Retina (tissue), 1 donor: Measurements from ENCODE around the gene APOF.
"Not testable (repeated sequence)": the region's sequence is repeated elsewhere in the genome, so short reads cannot be mapped to it uniquely, and the experiment has no call there.

ENCODE experiments used
- DNase-seq: peaks from one replicate; pipeline ENCODE4 v3.0.0-alpha.2; 2016

The APOF gene

DNA sequence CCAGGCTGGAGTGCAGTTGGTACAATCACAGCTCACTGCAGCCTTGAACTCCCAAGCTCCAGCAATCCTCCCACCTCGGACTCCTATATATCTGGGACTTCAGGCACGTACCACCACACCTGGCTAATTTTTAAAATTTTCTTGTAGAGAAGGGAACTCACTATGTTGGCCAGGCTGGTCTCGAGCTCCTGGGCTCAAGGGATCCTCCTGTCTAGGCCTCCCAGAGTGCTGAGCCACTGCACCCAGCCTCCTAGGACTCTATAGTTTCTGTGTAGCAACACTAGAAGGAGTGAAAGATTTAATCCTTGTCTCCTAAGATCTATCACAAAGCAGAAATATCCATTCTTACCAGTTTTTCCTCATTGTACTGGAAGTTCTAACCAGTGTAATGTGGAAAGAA, 4.3 kb upstream of the APOF start:
- DNase-seq, result no peak

GRCh38 chr12:56361487-56362129, 1.0 kb downstream of the APOF start:
- no peak for DNase-seq

DNA sequence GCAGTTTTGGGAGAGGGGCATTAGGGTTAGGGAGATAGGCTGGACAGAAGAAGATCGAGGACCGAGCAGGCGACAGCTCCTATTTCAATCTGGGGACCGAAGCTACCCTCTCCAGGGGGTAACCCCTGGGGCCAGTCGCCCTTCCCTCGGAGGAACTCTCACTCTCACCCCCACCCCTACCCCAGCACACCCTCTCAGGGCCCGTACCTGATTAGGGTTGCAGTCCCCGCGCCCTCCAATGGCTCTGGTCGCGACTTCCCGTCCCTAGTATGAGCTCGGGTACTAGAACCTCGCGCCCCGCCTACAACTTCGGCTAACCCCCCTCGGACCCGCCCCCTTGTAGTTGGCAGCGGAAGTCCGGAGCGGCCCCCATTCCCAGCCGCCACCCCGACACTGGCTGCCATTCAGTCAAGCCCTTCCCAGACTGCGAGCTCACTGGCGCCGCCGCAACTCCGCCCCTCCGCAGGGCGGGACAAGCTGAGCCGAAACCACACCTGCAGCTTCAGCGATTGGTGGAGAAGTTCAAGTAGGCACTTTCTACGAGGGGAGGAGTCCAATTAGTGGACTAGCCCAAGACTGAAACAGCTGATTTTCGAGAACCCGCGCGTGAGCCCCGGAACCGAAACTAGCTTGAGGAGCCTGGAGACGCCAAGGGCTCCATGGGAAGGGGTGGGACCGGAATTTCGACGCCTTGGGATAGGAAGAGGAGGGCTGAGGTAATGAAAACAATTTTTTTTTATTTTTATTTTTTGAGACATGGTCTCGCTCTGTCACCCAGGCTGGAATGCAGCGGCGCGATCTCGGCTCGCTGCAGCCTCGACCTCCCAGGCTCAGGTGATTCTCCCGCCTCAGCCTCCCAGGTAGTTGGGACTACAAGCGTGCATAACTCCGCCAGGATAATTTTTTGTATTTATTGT, 2.5 kb downstream of the APOF start, which contains the start of gene STAT2:
STAT2 (minus strand) TSS at position 257 of the 917 bp plus-strand sequence. CDS start 3,536 bp downstream, outside the sequence.
- peak; percentile 95 for DNase-seq

- DNase-seq, result no peak
Measured at GRCh38 chr12:56358836-56359532, 3.7 kb downstream of the APOF start.

GRCh38 chr12:56351325-56351724, 11.3 kb downstream of the APOF start:
- DNase-seq, result no peak

- no peak for DNase-seq
Measured at GRCh38 chr12:56350662-56351061, 12.0 kb downstream of the APOF start.

- DNase-seq, result no peak
Measured at GRCh38 chr12:56348776-56349175, 13.9 kb downstream of the APOF start.

GRCh38 chr12:56347255-56347654, 15.4 kb downstream of the APOF start:
- not testable (repeated sequence) for DNase-seq

GRCh38 chr12:56346675-56347074, 16.0 kb downstream of the APOF start:
- no peak for DNase-seq

GRCh38 chr12:56342290-56342689, 20.4 kb downstream of the APOF start:
- not testable (repeated sequence) for DNase-seq

DNA sequence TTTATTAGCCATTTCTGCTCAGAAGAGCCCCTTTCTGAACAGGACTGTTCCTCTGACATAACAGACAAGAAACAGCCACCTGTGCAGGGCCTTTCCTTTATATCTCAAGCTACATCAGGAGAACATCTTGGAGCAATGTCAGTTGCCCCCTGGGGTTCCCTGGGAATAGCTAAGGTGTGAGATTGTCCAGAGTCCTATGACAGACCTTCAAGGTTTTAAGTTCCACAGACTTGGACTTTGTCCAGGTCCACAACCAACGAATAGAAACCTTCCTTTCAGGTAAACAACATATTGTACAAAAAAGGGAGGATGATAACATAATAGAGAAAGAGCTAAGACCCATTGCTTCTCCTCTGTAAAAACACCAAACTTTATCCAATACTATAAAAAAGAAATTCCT, 21.0 kb downstream of the APOF start:
- no peak for DNase-seq

DNA sequence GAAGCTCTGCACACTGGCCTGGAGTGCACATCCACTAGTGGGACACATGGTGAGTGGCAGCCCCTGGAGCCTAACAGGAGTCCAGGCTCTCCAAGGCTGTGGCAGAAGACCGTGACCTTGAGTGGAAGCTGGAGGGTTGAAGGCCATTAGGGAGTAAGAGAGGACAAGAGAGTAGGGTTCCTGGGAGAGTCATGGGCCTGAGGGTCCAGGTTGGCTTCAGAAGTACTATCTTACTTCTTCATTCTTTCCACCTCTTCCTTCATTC, 23.6 kb downstream of the APOF start:
- DNase-seq, result no peak

GRCh38 chr12:56338308-56339157, 24.1 kb downstream of the APOF start, which contains the start of gene IL23A:
TSS of gene IL23A (plus strand) at chr12:56338884. CDS start at chr12:56339045, 161 bp downstream.
- no peak for DNase-seq

GRCh38 chr12:56337753-56338251, 24.9 kb downstream of the APOF start:
- DNase-seq, result no peak

- DNase-seq, result no peak
Measured at GRCh38 chr12:56336361-56337167, 26.1 kb downstream of the APOF start.

- not testable (repeated sequence) for DNase-seq
Measured at GRCh38 chr12:56335527-56335926, 27.1 kb downstream of the APOF start.

GRCh38 chr12:56334490-56334793, 28.2 kb downstream of the APOF start:
- no peak for DNase-seq

DNA sequence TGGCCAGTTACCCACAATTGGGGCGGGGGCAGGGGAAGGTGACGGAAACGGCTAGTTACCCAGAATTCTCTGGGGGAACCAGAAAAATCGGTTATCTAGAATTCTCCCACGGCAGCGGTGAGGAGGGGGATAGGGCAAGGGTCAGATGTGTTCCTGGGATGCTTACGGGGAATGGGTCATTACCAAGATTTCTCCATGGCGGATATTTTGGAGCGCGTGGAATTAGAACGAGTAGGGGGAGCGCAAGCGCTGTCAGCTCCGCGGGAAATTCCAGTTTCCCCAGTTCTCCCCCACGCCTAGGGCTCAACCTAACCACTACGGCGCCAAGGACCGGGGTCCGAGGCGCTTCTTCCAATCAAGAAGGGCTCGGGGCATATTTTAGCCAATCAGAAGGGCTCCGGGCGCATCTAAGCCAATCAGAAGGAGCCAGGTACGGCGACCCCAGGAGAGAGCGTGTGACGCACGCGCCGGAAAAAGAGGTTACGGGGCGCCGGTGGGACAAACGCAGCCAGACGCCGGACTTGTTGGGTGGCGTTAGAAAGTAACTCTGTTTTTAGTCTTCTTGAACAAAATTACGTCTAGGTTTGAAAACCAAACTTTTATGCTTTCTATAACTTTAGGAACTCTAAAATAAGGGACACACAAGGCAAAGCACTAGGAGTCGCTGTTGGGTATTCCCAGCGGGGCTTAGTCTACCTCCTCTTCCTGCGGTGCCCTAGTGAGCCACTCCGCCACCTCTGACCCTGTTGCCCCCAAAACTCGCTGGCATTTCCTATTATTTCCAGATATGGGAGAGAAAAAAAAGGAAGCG, 28.8 kb downstream of the APOF start, which contains the start of gene PAN2:
PAN2 (minus strand) TSS at position 322 of the 811 bp plus-strand sequence. CDS start 906 bp downstream, outside the sequence.
- DNase-seq, result peak; percentile 98

DNA sequence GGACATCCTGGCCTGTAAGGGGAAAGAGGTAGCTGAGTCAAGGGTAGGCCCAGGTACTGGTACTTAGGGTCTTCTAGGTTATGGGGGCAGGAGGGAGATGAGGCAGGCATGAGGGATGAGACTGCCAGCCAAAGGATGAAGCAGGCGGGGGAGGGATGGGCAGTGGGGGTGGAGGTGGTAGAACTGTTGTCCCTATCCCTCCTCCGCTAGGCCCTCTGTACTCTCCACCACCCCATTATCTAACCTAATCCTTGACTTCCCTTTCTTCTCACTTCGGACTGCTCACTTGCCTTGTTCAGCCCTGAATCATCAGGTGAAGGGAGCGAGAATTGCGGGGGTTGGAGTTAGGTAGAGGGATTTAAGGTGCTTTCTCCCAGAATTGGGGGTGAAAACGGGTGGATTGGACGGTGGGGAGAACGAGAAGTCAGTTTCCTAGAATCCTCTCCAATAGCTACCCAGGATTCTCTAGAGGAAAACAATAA, 29.4 kb downstream of the APOF start:
- DNase-seq, result no peak

- DNase-seq, result peak; percentile 4
Measured at GRCh38 chr12:56332512-56333196, 30.0 kb downstream of the APOF start.
